Stimulated activated CD8-positive, alpha-beta memory T cell treated with anti-CD3 and anti-CD28 coated beads, Interleukin-7, amount 100 ng/mL, for 4 hours (primary cell): ENCODE measurements around the gene WDR73.
A peak's percentile ranks its signal among the peaks of the same experiment; 100 is the strongest.
"Not testable (repeated sequence)": the region's sequence is repeated elsewhere in the genome, so short reads cannot be mapped to it uniquely, and the experiment has no call there.

Experiments used
- DNase-seq, 2 donors: peaks; one replicate each; pipeline ENCODE4 v3.0.0-alpha.2; 2020; ENCODE audit warnings: low read depth in 2 of 2

The WDR73 gene

DNA sequence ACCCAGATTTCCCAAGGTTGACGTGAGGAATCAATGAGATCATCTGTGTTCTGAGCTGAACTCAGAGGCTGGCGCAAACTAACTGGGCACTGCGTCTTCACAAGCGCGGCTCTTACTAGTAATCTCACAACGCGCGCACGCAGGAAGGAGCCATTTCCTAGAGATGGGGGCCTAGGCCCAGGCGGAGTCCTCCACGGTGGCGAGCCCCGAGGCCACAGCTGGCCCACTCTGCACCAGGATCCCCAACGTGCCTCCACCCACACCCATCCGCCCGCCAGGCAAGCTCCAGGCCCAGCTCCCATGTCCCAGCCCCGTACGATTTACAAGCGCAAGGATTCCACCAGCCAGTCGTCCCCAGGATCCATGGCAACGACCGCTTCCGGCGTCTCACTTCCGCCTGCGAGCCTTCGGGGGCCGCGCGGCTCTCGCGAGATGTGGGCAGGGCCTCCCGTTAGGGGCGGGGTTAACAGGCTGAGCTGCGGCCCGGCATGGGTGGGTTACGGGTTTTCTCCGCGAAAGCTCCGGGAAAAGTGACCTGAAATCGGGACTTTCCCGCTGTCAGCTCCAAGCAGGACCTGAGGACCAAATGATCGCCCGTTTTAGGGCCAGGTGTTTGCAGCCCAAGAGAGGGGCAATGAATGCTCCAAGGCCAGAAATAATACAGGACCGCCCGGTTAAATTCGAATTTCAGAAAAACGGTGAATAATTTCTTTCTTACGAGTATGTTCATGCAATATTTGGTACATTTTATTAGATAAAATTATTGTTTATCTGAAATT lies at the start of gene WDR73:
TSS of gene WDR73 (minus strand) at position 374 of the 779 bp plus-strand sequence. CDS start at position 365, 9 bp downstream.
- peak; percentile 95 to 96 for DNase-seq

- no peak for DNase-seq
Observed at GRCh38 chr15:84703808-84704207, 49.7 kb upstream of the WDR73 start.

DNA sequence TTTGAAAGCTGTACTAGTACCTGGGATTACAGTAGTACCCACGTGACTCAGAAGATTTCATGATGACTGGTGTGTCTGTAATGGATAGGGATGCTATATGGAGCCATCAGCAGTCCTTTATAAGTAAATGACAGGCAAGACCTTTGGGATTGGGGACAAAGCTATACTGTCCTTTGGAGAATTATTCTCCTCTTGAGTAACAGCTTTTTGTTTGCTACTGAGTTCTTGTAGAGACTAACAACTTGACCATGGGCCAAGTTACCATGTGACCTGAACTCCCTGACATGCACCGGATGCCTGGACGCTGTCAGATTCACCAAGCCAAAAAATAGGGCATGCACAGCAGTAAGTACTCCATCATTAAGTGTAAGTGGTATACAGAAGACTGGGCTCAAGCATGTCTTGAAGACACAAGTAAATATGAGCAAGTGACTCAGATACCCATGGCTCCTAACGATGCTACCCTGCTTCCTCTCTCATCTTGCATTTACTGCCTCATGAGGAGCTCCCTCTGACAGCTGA lies 48.9 kb upstream of the WDR73 start:
- no peak for DNase-seq

GRCh38 chr15:84699538-84700191 lies 45.6 kb upstream of the WDR73 start:
- no peak for DNase-seq

DNA sequence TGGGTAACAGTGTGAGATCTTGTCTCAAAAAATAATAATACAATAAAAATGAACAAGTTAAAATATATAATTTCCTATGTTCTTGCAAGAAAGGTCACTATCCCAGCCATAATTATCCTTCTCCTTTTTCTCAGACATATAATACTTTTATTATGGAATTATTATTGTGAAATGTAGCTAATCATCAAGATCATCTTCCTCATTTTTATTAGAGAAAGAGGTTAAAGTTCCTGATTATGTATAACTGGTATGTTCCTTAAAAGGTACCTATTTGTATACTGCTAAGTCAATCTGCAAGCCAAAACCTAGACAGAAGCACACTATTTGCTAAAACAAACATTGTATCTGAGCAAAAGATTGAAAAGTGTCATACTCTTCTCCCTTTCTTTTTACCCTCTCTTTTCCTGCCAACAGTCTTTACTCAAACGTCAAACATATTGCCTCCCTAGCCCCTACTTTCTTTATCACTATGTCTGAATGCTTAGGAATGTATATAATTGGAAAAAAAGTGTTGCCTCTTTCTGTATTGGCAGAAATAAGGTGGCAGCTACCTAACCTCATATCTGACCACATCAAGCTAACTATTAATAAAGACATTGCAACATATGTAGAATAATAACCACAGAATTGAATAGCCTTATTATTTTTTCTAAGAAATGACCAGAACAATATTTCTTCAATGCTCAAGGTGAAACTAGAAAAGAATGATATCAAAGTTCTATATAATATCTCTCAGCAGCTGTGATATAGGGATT lies 43.3 kb upstream of the WDR73 start:
- DNase-seq: no peak

DNA sequence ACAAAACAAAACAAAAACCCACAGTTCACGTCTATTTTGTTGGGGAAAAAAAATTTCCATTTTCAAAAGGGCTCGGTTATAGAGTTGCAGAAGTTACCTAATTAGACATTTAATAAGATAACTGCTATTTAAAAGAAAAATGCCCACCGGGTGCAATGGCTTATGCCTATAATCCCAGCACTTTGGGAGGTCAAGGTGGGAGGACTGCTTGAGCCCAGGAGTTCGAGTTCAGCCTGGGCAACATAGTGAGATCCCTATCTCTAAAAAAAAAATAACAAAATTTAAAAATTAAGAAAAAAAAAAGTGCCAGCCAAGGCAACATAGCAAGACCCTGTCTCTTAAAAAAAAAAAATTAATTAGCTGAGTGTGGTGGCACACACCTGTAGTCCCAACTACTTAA lies 42.7 kb upstream of the WDR73 start:
- DNase-seq: no peak

- no peak for DNase-seq
Observed at GRCh38 chr15:84690342-84690741, 36.3 kb upstream of the WDR73 start.

DNA sequence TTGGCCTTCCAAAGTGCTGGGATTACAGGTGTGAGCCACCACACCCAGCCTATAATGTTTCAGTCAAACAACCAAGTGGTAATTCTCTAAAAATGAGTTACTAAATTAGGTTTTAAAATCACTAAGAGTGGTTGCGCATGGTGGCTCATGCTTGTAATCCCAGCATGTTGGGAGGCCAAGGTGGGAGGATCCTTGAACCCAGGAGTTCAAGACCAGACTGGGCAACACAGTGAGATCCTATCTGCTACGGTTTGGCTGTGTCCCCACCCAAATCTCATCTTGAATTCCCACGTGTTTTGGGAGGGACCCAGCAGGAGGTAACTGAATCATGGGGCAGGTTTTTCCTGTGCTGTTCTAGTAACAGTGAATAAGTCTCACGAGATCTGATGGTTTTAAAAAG lies 35.8 kb upstream of the WDR73 start:
- no peak for DNase-seq

DNA sequence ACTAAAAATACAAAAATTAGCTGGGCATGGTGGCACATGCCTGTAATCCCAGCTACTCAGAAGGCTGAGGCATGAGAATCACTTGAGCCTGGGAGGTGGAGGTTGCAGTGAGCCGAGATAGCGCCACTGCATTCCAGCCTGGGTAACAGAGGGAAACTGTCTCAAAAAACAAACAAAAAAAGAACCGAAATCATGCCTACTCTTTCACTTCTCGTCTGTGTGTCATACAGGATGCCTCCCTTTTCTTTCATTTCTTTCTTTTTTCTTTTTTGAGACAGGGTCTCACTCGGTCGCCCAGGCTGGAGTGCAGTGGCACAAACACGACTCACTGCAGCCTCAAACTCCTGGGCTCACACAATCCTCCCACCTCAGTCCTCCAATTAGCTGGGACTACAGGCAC lies 32.4 kb upstream of the WDR73 start:
- not testable (repeated sequence) for DNase-seq

DNA sequence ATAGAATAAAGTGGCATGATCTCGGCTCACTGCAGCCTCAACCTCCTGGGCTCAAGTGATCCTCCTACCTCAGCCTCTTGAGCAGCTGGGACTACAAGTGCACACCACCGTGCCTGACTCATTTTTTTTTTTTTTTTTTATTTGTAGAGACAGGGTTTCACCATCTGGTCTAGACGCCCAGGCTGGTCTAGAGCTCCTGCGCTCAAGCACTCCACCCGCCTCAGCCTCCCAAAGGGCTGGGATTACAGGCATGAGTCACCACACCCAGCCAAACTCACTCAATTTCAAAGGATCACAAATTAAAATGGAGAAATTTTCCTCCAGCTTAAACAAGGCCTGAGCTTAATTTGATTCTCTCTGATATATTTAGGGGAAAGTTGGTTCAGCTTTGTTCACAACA lies 31.2 kb upstream of the WDR73 start:
- no peak for DNase-seq

DNA sequence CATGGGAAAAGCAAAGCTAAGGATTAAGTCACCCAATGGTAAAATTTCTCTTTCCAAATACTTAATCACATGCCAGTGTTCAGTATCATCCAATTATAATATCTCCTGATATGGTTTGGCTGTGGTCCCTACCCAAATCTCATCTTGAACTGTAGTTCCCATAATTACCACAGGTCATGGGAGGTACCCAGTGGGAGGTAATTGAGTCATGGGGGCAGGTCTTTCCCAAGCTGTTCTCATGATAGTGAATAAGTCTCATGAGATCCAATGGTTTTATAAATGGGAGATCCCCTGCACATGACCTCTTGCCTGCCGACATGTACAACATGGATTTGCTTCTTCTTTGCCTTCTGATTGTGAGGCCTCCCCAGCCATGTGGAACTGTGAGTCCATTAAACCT lies 30.0 kb upstream of the WDR73 start:
- no peak for DNase-seq

DNA sequence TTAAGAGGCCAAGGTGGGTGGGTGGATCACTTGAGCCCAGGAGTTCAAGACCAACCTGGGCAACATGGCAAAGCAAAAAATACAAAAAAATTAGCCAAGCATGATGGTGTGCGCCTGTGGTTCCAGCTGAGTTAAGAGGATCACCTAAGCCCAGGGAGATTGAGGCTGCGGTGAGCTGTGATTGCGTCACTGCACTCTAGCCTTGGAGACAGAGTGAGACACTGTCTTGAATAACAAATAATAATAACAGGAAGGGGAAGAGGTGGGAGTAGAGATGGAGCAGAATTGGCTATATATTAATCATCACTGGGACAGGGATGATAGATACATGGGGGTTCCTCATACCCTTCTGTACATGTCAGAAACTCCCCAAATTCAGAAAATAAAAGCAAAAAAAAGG lies 27.7 kb upstream of the WDR73 start:
- DNase-seq: no peak

- no peak for DNase-seq
Observed at GRCh38 chr15:84671211-84671610, 17.1 kb upstream of the WDR73 start.

DNA sequence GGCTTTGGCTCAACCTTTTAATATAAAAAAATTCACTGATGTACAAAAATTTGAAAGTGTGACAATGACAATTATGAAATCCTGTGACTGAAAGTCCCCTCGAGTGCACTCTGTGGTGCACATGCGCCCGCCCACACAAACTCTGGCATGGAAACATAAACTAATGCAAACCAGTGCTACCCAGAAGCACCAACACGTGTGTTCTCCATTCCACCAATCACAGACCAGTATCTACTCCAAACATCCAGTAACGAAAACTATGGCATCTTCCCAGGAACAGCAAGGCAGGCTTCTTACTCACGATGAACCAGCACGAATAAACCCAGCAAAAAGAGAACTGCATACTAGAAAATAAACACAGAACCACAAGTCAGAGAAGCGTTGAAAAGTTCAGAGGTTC lies 15.6 kb upstream of the WDR73 start:
- no peak for DNase-seq

- DNase-seq: no peak
Observed at GRCh38 chr15:84668221-84668982, 14.3 kb upstream of the WDR73 start.

GRCh38 chr15:84666373-84666772 lies 12.3 kb upstream of the WDR73 start:
- DNase-seq: no peak

DNA sequence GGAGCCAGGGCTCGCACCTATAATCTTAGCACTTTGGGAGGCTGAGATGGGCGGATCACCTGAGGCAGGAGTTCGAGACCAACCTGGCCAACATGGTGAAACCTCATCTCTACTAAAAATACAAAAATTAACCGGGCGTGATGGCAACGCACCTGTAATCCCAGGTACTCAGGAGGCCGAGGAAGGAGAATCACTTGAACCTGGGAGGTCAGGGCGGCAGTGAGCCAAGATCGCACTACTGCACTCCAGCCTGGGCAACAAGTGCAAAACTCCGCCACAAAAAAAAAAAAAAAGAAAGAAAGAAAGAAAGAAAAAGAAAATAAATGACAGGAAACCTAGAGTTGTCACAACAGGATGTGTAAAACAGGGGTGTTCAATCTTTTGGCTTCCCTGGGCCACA lies 6.9 kb upstream of the WDR73 start:
- no peak for DNase-seq

- no peak for DNase-seq
Observed at GRCh38 chr15:84659904-84660781, 6.1 kb upstream of the WDR73 start.

- no peak for DNase-seq
Observed at GRCh38 chr15:84658788-84659411, 4.8 kb upstream of the WDR73 start.

DNA sequence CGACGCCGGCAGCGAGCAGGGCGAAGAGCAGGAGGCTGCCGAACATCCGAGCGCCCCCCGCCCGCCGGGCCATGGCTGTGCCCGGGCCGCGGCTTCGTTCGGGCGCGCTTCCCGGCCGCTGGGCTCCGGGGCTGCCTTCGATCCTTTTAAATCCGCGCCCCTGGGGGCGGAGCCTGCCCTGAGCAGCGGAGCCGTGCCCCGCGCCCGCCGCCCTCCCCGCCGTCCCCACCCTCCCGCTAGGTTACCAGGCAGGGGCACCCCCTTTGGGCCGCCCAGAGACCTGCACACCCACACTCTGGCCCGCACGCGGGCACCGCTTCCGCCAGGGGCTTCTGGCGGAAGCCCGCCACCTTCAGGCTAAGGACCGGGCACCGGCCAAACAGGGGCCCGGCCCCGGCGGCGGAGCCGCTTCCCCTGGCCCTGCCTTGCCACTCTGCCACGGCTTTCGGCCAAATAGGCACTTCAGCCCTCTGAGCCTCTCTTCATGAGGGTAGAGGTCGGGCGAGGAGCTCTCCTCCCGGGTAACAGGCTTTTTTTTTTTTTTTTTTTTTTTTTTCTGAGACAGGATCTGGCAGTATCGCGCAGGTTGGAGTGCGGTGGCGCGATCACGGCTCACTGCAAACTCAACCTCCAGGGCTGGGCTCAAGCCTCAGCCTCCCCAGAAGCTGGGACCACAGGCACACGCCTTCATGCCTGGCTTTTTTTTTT lies 4.2 kb upstream of the WDR73 start, which contains the start of gene NMB:
TSS of gene NMB (minus strand) at position 120 of the 708 bp plus-strand sequence. CDS start at position 73, 47 bp downstream.
- peak; percentile 69 to 82 for DNase-seq
